NB4 (cell line): ENCODE results near the gene ADGRA1.

Experiments used
- MYC ChIP-seq: IDR thresholded peaks from 2 replicates; pipeline ENCODE4 v1.6.1; 2011; ENCODE audit warnings: low read depth, low read length
- POLR2A ChIP-seq: IDR thresholded peaks from 2 replicates; pipeline ENCODE4 v1.6.1; 2011; ENCODE audit warnings: mild to moderate bottlenecking; ENCODE audit not compliant: insufficient read length; ENCODE audit errors: extremely low read depth
- TF ChIP-seq, protein P1 (sequence below): IDR thresholded peaks from one replicate; pipeline ENCODE4 v1.5.1; 2012; ENCODE audit warnings: low read depth, low read length
- TF ChIP-seq, protein P2 (sequence below): IDR thresholded peaks from 2 replicates; pipeline ENCODE4 v1.6.1; 2011; ENCODE audit warnings: low read depth, low read length

DNA sequence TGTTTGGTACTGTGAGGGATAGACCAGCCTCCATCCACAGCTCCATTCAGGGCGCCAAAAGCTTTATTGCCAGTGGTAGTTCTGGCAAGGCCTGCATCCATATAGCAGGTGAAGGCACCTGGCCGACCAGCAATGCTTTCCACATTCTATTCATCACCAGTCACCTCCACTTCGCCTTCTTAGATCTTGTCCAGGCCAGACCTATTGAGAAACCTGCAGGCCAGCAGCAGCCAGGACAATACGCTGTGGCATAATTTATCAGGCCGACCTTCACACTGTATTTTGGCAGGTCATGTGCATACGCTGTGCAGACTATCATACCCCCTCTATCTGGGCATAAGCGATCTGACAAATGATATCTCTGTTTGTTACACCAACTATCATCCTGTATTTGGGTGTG lies 57.0 kb downstream of the ADGRA1 start:
- TF ChIP-seq, protein P1, sequence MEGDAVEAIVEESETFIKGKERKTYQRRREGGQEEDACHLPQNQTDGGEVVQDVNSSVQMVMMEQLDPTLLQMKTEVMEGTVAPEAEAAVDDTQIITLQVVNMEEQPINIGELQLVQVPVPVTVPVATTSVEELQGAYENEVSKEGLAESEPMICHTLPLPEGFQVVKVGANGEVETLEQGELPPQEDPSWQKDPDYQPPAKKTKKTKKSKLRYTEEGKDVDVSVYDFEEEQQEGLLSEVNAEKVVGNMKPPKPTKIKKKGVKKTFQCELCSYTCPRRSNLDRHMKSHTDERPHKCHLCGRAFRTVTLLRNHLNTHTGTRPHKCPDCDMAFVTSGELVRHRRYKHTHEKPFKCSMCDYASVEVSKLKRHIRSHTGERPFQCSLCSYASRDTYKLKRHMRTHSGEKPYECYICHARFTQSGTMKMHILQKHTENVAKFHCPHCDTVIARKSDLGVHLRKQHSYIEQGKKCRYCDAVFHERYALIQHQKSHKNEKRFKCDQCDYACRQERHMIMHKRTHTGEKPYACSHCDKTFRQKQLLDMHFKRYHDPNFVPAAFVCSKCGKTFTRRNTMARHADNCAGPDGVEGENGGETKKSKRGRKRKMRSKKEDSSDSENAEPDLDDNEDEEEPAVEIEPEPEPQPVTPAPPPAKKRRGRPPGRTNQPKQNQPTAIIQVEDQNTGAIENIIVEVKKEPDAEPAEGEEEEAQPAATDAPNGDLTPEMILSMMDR = no peak
- TF ChIP-seq, protein P2, sequence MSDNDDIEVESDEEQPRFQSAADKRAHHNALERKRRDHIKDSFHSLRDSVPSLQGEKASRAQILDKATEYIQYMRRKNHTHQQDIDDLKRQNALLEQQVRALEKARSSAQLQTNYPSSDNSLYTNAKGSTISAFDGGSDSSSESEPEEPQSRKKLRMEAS = no peak
- TF ChIP-seq POLR2A (no peak), MYC (no peak)
